ENCODE data around the gene UBR4.

The UBR4 gene

DNA sequence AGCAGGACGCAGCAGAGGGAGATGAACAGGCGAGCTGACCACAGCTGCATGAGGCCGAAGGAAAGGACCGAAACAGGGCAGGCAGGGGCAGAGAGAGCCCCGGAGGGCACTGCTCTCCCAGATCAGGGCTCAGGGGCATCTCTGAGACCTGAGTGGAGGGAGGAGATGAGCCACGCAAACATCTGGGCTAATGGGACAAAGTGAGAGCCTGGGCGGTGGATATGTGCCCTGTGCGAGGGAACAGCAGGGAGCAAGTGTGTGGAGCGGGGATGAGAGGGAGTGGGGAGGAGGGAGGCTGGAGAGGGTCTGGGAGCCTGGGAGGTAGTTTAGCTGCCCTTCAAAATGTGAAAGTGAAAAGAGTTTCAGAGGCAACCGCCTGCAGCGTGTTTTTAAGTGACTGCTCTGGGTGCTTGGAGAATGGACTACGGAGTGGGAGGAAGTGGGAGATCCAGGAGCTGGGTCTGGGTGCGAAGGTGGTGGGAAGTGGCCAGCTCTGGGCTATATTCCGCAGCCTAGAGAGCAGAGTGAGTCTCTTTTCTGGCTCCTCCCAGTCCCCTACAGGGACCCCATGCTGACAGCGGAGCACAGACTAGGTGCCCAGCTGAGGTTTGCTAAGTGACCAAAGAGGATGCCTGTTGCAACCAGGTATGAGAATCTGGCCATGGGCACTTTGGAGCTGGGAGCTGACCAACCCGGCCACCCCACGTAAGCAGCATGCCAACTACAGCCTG, 139.0 kb downstream of the UBR4 start:
- DNase-seq: no peak

GRCh38 chr1:19070197-19070651, 139.8 kb downstream of the UBR4 start:
- no peak for DNase-seq

- DNase-seq: no peak
Observed at GRCh38 chr1:19068639-19069276, 141.3 kb downstream of the UBR4 start.

DNA sequence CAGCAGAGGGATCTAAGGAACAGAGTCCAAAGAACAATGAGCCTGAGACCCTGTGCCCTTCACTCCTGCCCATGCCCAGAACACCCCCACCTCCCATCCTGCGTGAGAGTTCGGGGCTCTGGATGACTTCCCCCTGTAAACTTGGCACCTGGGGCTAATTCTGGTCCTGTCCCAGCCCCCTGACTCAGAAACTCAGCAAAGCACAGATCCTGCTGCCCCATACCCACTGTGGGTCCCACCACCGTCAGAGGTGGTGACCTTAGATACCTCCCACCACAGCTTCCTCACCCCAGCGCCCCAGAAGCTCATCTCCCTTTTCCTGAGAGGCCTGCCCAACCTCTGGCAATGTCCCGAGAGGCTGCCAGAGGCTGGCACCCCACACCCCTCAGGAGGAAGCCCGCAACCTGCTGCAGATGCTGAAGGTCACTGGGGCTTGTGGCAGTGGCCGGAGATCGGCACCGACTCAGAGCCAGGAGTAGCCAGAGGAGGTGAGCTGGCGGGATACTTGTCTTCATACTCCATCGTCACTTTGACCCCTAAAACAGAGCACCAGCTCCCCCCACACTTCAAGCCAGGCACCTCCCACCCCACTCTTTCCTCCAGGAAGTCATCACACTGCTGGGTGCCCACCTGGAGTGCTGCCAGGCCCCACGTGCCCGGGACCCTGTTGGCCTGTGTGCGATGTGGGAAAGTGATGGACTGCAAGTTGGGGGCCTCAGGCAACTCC, 142.0 kb downstream of the UBR4 start:
- DNase-seq: no peak

DNA sequence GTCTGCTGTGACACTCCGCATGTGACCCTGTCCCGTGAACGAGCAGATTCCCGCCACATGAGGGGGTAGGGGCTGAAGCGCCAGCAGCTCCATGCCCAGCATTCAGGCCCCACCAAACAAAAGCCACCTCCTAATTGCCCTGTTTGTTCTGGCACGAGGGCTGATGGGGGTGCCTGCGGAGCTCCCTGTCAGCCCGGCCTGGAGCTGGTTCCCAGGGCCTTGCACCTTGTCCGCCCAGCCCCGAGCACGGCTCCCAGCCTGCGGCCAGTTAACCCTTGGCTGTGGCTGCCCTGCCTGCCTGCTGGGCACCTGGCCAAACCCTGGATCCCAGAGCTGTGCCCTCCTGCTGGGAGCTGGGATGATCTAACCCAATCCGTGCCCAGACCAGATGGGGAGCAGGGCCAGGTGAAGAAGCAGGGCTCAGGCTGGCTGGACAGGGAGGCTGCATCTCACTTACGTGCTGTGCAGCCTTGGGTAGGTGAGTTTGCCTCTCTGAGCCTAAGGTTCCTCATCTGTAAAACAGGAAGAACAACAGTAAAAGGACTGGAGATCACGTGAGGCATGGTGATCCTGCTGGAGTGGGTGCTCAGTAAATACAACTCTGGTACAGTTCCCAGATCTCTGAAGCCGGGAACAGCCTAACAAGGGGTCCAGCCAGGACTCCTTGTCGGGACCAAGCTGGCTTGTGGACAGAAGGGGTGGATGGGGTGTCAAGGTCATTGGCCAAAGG, 142.7 kb downstream of the UBR4 start:
- DNase-seq: peak; percentile 71 to 81

- no peak for DNase-seq
Observed at GRCh38 chr1:19066874-19067181, 143.2 kb downstream of the UBR4 start.

DNA sequence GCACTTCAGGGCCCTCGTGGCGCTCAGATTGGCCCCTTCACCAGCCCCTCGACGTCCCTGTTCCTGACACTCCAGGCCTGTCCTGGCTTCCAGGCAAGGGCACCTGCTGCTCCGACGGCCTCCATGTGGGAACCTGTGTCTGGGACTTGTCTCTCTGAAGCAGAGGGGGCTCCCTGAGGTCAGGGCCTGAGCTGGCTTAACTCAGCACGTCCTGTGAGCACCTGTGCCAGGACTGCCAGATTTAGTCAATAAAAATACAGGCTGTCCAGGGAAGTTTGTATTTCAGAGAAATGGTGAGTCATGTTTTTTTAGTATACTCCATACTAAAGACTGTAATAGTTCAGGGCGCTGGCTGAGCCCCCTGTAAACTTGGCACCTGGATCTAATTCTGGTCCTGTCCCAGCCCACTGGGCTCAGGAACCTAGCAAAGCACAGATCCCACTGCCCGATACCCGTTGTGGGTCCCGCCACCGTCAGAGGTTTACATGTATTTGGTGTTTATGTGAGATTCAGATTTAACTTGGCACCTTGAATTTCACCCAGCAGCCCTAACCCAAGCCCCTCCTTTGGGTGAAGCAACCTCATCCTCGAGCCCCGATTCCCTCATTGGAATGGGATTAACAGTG, 143.7 kb downstream of the UBR4 start:
- no peak for DNase-seq

GRCh38 chr1:19065526-19066247, 144.4 kb downstream of the UBR4 start:
- DNase-seq: no peak

GRCh38 chr1:19064906-19065450, 145.1 kb downstream of the UBR4 start:
- DNase-seq: no peak

DNA sequence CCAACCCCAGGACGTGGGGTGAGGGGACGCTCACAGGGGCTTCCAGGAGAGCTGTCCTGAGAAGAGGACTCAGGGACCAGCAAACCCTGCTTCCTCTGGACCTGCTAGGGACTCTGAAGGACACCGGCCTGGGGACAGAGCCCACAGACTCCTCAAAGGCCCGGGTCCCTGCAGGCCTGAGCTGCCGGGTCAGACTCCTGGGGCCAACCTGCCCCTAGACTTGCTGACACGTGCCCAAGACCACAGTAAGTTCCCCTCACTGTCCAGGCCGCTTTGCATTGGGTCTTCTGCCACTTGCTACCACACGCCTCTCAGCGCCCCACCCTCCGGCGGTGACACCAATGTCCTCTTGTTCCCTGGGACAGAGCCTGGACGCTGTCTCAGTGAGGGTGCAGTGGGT, 146.9 kb downstream of the UBR4 start:
- DNase-seq: no peak

GRCh38 chr1:19062258-19063029, 147.6 kb downstream of the UBR4 start:
- no peak for DNase-seq

GRCh38 chr1:19061798-19062197, 148.3 kb downstream of the UBR4 start:
- DNase-seq: no peak

GRCh38 chr1:19061343-19061742, 148.7 kb downstream of the UBR4 start:
- DNase-seq: no peak

DNA sequence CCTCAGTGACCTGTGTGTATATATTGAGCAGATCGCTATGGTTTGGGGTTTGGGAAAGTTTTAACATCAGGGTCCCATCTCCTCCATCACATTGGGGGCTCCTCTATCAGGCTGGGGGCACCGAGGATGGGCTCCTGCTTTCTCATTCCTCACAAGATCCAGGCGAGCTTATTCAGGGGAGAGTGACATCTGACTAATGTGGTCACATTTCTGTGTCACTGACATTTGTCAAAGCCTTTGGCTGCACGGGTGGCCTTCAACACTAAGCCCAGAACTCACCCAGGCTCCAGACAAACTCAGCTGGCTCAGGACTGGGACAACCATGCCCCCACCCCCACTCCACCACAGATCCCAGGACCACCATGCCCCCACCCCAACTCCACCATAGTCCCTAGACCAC, 150.3 kb downstream of the UBR4 start:
- DNase-seq: no peak

DNA sequence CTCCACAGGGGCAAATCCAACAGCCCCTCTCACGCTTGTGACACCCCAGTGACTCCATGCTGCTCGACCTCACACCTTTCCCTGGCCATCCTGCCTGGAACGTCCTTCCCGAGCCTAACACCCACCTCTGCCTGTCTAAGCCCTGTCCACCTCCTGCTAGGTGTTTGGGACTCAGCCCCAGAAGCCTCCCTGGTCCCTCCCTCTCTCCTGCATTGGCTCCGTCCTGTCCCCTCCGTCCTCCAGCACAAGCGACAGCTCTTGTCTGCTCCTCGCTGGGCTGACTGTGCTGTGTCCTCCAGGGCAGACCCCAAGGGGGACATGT, 151.6 kb downstream of the UBR4 start:
- no peak for DNase-seq

GRCh38 chr1:19057784-19058475, 152.1 kb downstream of the UBR4 start:
- no peak for DNase-seq

GRCh38 chr1:19057182-19057779, 152.8 kb downstream of the UBR4 start:
- no peak for DNase-seq

- no peak for DNase-seq
Observed at GRCh38 chr1:19055701-19056100, 154.4 kb downstream of the UBR4 start.

GRCh38 chr1:19055001-19055400, 155.1 kb downstream of the UBR4 start:
- no peak for DNase-seq

GRCh38 chr1:19054216-19054615, 155.8 kb downstream of the UBR4 start:
- DNase-seq: no peak
